Tibial nerve (tissue), 4 donors: ENCODE data around the gene PCYT1A. TPM values are rescaled to one million over a fixed set of nuclear protein-coding genes. Genes with fewer than 3 reads are reported as not detected.
"Not testable (repeated sequence)": the region's sequence is repeated elsewhere in the genome, so short reads cannot be mapped to it uniquely, and the experiment has no call there.

Experiments
- DNase-seq, 2 donors: peaks; one replicate each; pipeline ENCODE4 v3.0.0-alpha.2; 2019; ENCODE audit warnings: low spot score in 2 of 2
- H3K27ac ChIP-seq, 4 donors: fragments of 200-600 bp; sonication (generic) in 3 of 4; one replicate each; pipeline ENCODE4 v1.5.1; 2017 to 2019; ENCODE audit warnings: mild to moderate bottlenecking in 1 of 4
- H3K27me3 ChIP-seq, 2 donors: fragments of 200-600 bp; sonication (generic) in 1 of 2; one replicate each; pipeline versions ENCODE4 v1.5.1 to v1.6.0; 2017 to 2019
- H3K36me3 ChIP-seq, 3 donors: fragments of 200-600 bp; sonication (generic); one replicate each; pipeline ENCODE4 v1.5.1; 2018 to 2019
- H3K4me1 ChIP-seq, 4 donors: fragments of 200-600 bp; sonication (generic) in 3 of 4; one replicate each; pipeline ENCODE4 v1.5.1; 2017 to 2019
- H3K4me3 ChIP-seq, 4 donors: fragments of 200-600 bp; sonication (generic) in 3 of 4; one replicate each; pipeline ENCODE4 v1.5.1; 2017 to 2019; ENCODE audit warnings: mild to moderate bottlenecking in 1 of 4, moderate library complexity in 1 of 4
- H3K9me3 ChIP-seq, 4 donors: fragments of 200-600 bp; sonication (generic) in 3 of 4; one replicate each; pipeline ENCODE4 v1.5.1; 2017 to 2019
- CTCF ChIP-seq, 5 experiments: fragments of 200-600 bp in 3 of 5; fragments of 450-650 bp in 2 of 5; sonication (generic) in 3 of 5; IDR thresholded peaks; one replicate each; pipeline ENCODE4 v1.5.1; 2016 to 2019; ENCODE audit warnings: antibody characterized with exemption in 5 of 5, mild to moderate bottlenecking in 3 of 5, moderate library complexity in 2 of 5
- EP300 ChIP-seq, 2 donors: sonication (generic); formaldehyde crosslinking; IDR thresholded peaks; one replicate each; pipeline ENCODE4 v1.6.1; 2017; ENCODE audit warnings: antibody characterized with exemption in 2 of 2, mild to moderate bottlenecking in 1 of 2
- POLR2A ChIP-seq, 2 donors: fragments of 450-650 bp; IDR thresholded peaks; one replicate each; pipeline ENCODE4 v1.6.1; 2017; ENCODE audit warnings: antibody characterized with exemption in 2 of 2, mild to moderate bottlenecking in 2 of 2, moderate library complexity in 2 of 2
- WGBS, 2 donors: methylation state at CpG; one replicate each; pipeline ENCODE4 v1.1.5; 2018; 5-methylcytosine and 5-hydroxymethylcytosine counted together
- total RNA-seq, 4 donors: library from RNA; depleted of rRNA; stranded (reverse); fragments of >200 nt; gene quantifications; one replicate each; pipeline ENCODE4 v1.1.0, GENCODE V29; 2016

Gene PCYT1A
- total RNA-seq, 4 donors from 2014 or later = 51.9 to 98.1 (median 73.0) TPM

- no peaks in the 10 kb centered on the region for H3K9me3 ChIP-seq
- 55 to 66% methylated on average over 1 of the region's 1 CpG for WGBS, 2 donors
- TF ChIP-seq CTCF (IDR thresholded peaks at IDR 0.05) (no peak), EP300 (IDR thresholded peaks at IDR 0.05) (no peak), POLR2A (IDR thresholded peaks at IDR 0.05) (no peak)
- no peaks in the 10 kb centered on the region for H3K4me1 ChIP-seq
- no peak overlapping the region for H3K27ac ChIP-seq
- no peak for DNase-seq
- no peaks in the 10 kb centered on the region for H3K27me3 ChIP-seq
- peaks cover 0 to 50% (median 4%) of the 10 kb centered on the region in 3 donors for H3K36me3 ChIP-seq
- H3K4me3 ChIP-seq = no peak overlapping the region
These were observed 31.8 kb downstream of the PCYT1A start for GRCh38 chr3:196255776-196256175.

GRCh38 chr3:196254376-196255283 lies 32.9 kb downstream of the PCYT1A start:
- H3K9me3 ChIP-seq = no peaks in the 10 kb centered on the region
- H3K27me3 ChIP-seq = no peaks in the 10 kb centered on the region
- no peak for TF ChIP-seq EP300 (IDR thresholded peaks at IDR 0.05)
- no peak overlapping the region for H3K4me3 ChIP-seq
- DNase-seq = no peak
- H3K27ac ChIP-seq = no peak overlapping the region
- WGBS, 2 donors = 78 to 87% methylated on average over 5 of the region's 5 CpGs
- peaks cover 0 to 41% (median 0%) of the 10 kb centered on the region in 3 donors for H3K36me3 ChIP-seq
- H3K4me1 ChIP-seq = no peaks in the 10 kb centered on the region

- TF ChIP-seq EP300 (IDR thresholded peaks at IDR 0.05) = no peak
- TF ChIP-seq POLR2A (IDR thresholded peaks at IDR 0.05) = no peak
- TF ChIP-seq CTCF (IDR thresholded peaks at IDR 0.05) = no peak
- Histone ChIP-seq H3K27ac (no peak overlapping the region), H3K9me3 (no peaks in the 10 kb centered on the region), H3K36me3 (peaks cover 0 to 48% (median 6%) of the 10 kb centered on the region in 3 donors), H3K4me3 (no peak overlapping the region), H3K27me3 (no peaks in the 10 kb centered on the region), H3K4me1 (no peaks in the 10 kb centered on the region)
- no peak for DNase-seq
- WGBS, 2 donors = 94 to 97% methylated on average over 16 of the region's 16 CpGs
These were observed 35.6 kb downstream of the PCYT1A start for GRCh38 chr3:196251918-196252317.

- no peak for TF ChIP-seq POLR2A (IDR thresholded peaks at IDR 0.05)
- no peak for TF ChIP-seq CTCF (IDR thresholded peaks at IDR 0.05)
- no peak for TF ChIP-seq EP300 (IDR thresholded peaks at IDR 0.05)
- Histone ChIP-seq H3K27ac (no peak overlapping the region), H3K27me3 (no peaks in the 10 kb centered on the region), H3K36me3 (peaks cover 0 to 61% (median 16%) of the 10 kb centered on the region in 3 donors), H3K9me3 (no peaks in the 10 kb centered on the region), H3K4me3 (no peak overlapping the region), H3K4me1 (no peaks in the 10 kb centered on the region)
- WGBS, 2 donors = 88 to 95% methylated on average over 13 of the region's 13 CpGs
- no peak for DNase-seq
These were observed 40.8 kb downstream of the PCYT1A start for GRCh38 chr3:196246612-196247308.

GRCh38 chr3:196244166-196244565 lies 43.4 kb downstream of the PCYT1A start:
- WGBS, 2 donors = 97 to 99% methylated on average over 28 to 32 of the region's 34 CpGs
- H3K36me3 ChIP-seq = peaks cover 0 to 86% (median 16%) of the 10 kb centered on the region in 3 donors

GRCh38 chr3:196241704-196242103 lies 45.8 kb downstream of the PCYT1A start:
- whole genome bisulfite sequencing, 2 donors = 83 to 86% methylated on average over 8 of the region's 8 CpGs
- no peak overlapping the region for H3K27ac ChIP-seq
- no peaks in the 10 kb centered on the region for H3K9me3 ChIP-seq
- no peak for DNase-seq
- H3K27me3 ChIP-seq = no peaks in the 10 kb centered on the region
- H3K4me3 ChIP-seq = no peak overlapping the region
- peaks cover 0 to 90% (median 14%) of the 10 kb centered on the region in 3 donors for H3K36me3 ChIP-seq
- no peaks in the 10 kb centered on the region for H3K4me1 ChIP-seq
- TF ChIP-seq POLR2A (IDR thresholded peaks at IDR 0.05) (no peak), EP300 (IDR thresholded peaks at IDR 0.05) (no peak), CTCF (IDR thresholded peaks at IDR 0.05) (no peak)

More at GRCh38 chr3:196244166-196244565, 43.4 kb downstream of the PCYT1A start:
- DNase-seq, H3K9me3 ChIP-seq, H3K27ac ChIP-seq, H3K4me1 ChIP-seq, H3K4me3 ChIP-seq, H3K27me3 ChIP-seq: not testable (repeated sequence)
